GM19328 (cell line): ENCODE measurements around the gene NSMF.
"Not testable (repeated sequence)": the region's sequence is repeated elsewhere in the genome, so short reads cannot be mapped to it uniquely, and the experiment has no call there.

Experiments
- ATAC-seq: cut with Tn5 transposase; IDR thresholded peaks from one replicate; pipeline ENCODE4 v1.9.1; 2021; ENCODE audit warnings: mild to moderate bottlenecking, moderate library complexity; ENCODE audit not compliant: unreplicated experiment

The NSMF gene

GRCh38 chr9:137416563-137417151, 42.5 kb downstream of the NSMF start:
- ATAC-seq: no peak

GRCh38 chr9:137416006-137416562, 43.0 kb downstream of the NSMF start:
- ATAC-seq: no peak

GRCh38 chr9:137415451-137415850, 43.7 kb downstream of the NSMF start:
- no peak for ATAC-seq

- no peak for ATAC-seq
Observed at GRCh38 chr9:137412431-137412830, 46.7 kb downstream of the NSMF start.

GRCh38 chr9:137411645-137412380, 47.3 kb downstream of the NSMF start:
- ATAC-seq: no peak

GRCh38 chr9:137411260-137411644, 47.9 kb downstream of the NSMF start:
- no peak for ATAC-seq

DNA sequence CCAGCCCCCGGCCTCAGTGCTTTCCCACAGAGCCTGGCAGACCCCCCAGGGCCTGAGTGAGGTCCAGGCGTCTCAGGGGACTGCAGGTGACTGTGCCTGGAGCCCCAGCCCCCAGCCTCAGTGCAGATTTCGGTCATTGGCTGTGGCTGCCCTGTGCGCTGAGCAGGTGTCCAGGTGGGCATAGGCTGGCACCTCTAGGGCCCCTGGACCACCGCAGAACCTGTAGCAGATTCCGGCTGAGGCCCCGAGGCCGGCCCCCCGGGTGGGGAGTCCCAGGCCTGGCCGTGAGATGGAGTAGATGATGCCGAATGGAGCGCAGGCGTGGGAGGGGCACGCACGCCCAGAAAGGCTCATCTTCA, 48.3 kb downstream of the NSMF start:
- no peak for ATAC-seq

- ATAC-seq: not testable (repeated sequence)
Observed at GRCh38 chr9:137410236-137410890, 48.8 kb downstream of the NSMF start.

- no peak for ATAC-seq
Observed at GRCh38 chr9:137409515-137409914, 49.6 kb downstream of the NSMF start.

DNA sequence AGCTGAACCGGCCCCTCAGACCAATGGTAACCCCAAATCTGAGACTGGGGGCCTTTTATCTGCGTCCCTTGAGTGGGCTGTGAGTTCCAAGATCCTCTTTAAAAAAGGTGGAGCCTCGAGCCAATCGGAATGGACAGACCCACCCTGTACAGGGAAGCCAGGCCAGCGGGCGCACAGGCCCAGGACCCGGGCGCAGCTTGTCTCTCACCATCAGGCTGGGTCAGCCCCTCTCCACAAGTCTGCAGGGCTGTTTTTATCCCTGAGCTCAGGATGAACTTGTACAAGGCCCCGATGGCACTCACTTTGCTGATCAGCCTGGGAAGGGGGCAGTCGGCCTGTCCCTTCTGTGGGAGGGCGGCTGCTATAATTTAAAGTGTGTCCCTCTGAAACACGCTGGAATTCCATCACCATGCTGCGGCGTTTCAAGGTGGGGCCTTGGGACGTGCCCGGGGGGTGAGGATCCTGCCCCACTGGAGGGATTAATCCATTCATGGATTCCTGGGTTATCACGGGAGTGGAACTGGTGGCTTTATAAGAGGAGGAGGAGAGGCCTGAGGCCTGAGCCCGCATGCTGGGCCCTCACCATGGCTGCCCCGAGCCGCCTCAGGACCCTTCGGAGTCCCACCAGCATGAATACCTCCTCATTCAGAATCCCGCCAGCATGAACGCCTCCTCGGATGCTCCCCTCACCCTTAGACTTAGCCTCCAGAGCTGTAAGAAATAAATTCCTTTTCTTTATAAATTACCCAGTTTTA, 50.3 kb downstream of the NSMF start:
- no peak for ATAC-seq

DNA sequence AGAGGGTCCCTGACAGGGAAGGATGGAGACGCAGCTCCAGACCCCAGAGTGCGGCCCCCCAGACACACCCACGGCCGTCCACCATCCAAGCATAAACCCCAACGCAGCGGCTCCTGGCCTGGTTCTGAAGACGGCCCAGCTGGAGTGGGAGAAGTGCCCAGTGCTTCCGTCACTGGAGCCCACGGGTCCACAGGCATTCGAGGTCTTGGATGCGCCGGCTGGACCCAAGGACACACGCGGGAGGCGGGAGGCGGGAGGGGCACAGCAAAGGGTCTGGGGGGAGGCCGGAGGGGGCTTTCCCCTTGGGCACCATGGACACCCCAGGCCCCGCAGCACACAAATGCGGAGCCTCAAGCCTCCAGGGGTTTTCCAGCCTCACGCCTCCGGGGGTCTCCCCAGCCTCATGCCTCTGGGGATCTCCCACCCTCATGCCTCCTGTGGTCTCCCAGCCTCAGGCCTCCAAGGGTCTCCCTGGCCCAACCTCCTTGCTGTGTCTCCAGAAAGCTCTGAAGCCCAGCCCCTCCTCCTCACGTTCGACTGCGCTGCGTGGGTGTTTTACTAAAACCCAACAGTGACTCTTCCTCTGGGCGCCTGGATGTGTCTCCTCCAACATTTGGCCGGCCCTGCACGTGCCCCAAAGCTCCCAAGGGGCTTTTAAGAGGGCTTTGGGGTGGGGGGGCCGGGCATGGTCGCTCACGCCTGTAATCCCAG, 51.4 kb downstream of the NSMF start:
- no peak for ATAC-seq

DNA sequence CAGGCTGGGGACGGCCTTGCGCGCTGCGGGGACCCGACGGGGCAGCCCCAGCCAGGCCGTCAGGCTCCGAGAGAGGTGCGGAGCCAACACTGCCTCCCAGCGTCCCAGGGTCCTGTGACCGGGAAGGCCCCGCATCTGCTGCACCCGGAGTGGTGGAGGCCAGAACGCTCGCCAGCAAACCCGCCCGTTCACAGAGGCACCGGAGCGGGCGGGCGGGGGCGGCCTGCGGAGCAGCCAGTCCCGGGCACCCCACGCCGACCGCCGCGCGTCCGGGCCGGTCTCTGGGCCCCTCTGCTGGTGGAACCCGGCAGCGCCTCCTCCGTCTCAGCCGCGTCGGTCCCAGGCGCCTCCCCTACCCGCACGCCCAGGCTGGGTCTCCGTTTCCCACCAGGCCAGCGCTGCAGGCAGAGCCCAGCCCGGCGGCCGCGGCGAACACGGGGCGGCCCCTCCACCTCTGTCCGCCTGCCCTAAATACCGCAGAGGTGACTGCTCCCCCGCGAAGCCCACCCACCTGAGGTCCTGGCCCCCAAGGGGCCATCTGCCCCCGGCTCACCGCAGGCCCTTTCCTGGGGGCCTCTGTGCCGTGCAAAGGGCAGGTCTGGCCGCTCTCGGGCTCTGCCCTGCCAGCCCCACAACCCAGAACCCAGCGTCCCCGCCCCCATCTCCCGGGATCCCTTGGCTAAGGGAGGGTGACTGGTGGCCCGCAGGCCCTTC, 52.1 kb downstream of the NSMF start:
- ATAC-seq: no peak

- no peak for ATAC-seq
Observed at GRCh38 chr9:137406085-137406760, 52.9 kb downstream of the NSMF start.

- ATAC-seq: no peak
Observed at GRCh38 chr9:137405677-137406081, 53.5 kb downstream of the NSMF start.

GRCh38 chr9:137404961-137405567, 54.1 kb downstream of the NSMF start:
- ATAC-seq: no peak

DNA sequence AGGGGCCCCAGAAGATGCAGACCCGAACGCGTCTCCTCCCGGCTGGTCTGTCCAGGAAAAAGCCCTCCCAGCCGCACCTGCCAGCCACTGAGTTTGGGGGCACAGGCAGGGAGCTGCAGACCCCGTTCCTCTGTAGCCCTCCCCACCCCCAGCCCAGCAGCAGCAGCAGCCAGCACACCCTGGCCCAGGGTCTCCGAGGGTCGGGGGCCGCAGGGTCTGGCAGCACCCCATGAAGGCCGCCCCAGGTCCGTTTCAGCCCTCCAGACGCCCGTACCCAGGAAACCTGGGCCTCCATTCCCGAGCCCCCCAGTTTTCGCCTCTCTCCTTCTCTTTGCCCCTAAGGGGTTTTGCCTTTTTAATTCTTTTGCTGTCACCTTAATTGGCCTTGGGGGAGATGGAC, 55.9 kb downstream of the NSMF start:
- ATAC-seq: no peak

DNA sequence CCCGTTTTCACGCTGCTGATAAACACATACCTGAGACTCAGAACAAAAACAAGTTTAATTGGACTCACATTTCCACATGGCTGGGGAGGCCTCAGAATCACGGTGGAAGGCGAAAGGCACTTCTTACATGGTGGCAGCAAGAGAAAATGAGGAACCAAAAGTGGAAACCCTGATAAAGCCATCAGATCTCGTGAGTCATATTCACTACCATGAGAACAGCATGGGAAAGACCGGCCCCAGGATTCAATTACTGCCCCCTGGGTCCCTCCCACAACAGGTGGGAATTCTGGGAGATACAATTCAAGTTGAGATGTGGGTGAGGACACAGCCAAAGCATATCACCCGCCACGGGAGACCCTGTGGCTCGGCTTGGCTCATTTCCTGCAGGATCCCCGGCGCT, 56.4 kb downstream of the NSMF start:
- ATAC-seq: no peak

DNA sequence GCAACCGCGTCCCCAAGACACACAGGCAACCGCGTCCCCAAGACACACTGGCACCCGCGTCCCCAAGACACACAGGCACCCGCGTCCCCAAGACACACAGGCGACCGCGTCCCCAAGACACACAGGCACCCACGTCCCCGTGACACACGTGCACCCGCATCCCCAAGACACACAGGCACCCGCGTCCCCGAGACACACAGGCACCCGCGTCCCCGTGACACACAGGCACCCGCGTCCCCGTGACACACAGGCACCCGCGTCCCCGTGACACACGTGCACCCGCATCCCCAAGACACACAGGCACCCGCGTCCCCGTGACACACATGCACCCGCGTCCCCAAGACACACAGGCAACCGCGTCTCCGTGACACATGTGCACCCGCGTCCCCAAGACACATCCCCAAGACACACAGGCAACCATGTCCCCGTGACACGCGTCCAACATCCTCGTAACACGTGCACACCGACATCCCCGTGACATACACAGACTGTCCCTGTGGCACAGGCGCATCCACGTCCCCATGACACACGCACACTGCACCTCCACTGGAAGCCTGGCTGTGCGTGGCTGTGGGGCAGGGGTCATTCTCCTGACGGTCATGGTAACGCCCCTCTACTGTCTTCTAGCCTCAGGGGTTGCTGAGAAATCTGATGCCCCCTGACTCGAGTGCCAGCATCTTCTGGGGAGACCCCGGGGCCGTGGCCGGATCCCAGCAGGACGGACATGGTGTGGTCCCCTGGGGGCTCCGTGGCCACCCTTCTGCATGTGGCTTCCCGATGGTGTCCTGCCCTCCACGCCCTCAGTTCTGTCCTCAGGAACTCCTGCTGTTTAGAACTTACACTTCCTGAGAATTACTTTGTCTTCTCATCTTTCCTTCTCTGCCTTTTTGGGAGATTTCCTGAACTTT, 60.3 kb downstream of the NSMF start:
- no peak for ATAC-seq
